ENCODE data around the gene CHMP4A. TPM values are rescaled to one million over a fixed set of nuclear protein-coding genes. Genes with fewer than 3 reads are reported as not detected.

The CHMP4A gene
- total and polyA plus RNA-seq, 2 of the 13 experiments (the other 11 are each of a cell fraction or from before 2014, with no cell fraction given): 83.6 to 113 TPM

DNA sequence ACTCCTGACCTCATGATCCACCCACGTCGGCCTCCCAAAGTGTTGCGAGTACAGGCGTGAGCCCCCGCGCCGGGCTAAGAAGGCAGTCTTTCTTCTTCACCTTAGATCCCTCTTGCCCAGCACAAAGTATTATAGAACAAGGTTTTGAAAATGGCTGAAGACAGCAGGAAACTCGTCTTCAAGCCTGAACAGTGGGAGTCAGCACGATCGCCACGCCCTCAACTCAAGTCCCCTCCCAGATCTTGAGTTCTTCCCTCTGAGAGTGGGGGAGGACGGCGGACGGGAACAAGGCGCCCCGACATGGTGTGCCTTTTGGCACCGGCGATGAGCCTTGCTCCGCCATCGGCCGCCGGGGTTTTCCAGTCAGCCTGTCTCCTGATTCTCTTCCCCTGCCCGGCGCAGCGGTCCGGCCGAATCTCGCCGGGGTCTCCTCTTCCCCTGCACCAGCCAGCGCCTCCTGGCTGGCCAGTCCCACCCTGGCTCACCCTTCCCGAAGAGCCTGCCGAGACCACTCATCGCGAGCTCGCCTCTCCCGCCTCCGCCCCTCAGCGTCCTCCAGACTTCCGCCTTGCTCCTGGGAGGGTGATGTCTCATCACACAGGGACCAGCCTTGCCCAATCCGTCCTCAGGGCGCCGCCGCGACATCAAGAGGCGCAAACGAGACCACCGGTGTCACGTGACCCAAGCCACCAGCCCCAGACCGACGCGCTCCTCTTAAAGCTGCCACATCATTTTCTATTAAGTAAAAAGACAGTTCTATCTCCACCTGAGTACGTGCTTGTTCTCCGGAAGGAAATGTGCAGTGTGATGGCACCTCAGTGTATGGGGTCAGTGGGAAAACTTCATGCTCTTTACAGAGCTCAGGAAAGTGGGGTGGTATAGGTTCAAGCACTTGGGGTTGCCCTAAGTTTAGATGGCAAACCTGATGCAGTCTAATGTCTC is at the start of gene CHMP4A (continued):
- TF ChIP-seq, protein P1, sequence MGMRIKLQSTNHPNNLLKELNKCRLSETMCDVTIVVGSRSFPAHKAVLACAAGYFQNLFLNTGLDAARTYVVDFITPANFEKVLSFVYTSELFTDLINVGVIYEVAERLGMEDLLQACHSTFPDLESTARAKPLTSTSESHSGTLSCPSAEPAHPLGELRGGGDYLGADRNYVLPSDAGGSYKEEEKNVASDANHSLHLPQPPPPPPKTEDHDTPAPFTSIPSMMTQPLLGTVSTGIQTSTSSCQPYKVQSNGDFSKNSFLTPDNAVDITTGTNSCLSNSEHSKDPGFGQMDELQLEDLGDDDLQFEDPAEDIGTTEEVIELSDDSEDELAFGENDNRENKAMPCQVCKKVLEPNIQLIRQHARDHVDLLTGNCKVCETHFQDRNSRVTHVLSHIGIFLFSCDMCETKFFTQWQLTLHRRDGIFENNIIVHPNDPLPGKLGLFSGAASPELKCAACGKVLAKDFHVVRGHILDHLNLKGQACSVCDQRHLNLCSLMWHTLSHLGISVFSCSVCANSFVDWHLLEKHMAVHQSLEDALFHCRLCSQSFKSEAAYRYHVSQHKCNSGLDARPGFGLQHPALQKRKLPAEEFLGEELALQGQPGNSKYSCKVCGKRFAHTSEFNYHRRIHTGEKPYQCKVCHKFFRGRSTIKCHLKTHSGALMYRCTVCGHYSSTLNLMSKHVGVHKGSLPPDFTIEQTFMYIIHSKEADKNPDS (CRISPR knock-in tag; IDR thresholded peaks at IDR 0.05): peak; percentile 72; the same call in 1 of the 2 replicates
- TF ChIP-seq CC2D1A (CRISPR knock-in tag; IDR thresholded peaks at IDR 0.05): peak; percentile 90; the same call in 1 of the 2 replicates
- TF ChIP-seq BRD4 (CRISPR knock-in tag; IDR thresholded peaks at IDR 0.05): peak; percentile 96
- TF ChIP-seq, protein P2, sequence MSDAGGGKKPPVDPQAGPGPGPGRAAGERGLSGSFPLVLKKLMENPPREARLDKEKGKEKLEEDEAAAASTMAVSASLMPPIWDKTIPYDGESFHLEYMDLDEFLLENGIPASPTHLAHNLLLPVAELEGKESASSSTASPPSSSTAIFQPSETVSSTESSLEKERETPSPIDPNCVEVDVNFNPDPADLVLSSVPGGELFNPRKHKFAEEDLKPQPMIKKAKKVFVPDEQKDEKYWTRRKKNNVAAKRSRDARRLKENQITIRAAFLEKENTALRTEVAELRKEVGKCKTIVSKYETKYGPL (CRISPR knock-in tag; IDR thresholded peaks at IDR 0.05): no peak; the same call in 1 of the 2 replicates
- TF ChIP-seq, protein P3, sequence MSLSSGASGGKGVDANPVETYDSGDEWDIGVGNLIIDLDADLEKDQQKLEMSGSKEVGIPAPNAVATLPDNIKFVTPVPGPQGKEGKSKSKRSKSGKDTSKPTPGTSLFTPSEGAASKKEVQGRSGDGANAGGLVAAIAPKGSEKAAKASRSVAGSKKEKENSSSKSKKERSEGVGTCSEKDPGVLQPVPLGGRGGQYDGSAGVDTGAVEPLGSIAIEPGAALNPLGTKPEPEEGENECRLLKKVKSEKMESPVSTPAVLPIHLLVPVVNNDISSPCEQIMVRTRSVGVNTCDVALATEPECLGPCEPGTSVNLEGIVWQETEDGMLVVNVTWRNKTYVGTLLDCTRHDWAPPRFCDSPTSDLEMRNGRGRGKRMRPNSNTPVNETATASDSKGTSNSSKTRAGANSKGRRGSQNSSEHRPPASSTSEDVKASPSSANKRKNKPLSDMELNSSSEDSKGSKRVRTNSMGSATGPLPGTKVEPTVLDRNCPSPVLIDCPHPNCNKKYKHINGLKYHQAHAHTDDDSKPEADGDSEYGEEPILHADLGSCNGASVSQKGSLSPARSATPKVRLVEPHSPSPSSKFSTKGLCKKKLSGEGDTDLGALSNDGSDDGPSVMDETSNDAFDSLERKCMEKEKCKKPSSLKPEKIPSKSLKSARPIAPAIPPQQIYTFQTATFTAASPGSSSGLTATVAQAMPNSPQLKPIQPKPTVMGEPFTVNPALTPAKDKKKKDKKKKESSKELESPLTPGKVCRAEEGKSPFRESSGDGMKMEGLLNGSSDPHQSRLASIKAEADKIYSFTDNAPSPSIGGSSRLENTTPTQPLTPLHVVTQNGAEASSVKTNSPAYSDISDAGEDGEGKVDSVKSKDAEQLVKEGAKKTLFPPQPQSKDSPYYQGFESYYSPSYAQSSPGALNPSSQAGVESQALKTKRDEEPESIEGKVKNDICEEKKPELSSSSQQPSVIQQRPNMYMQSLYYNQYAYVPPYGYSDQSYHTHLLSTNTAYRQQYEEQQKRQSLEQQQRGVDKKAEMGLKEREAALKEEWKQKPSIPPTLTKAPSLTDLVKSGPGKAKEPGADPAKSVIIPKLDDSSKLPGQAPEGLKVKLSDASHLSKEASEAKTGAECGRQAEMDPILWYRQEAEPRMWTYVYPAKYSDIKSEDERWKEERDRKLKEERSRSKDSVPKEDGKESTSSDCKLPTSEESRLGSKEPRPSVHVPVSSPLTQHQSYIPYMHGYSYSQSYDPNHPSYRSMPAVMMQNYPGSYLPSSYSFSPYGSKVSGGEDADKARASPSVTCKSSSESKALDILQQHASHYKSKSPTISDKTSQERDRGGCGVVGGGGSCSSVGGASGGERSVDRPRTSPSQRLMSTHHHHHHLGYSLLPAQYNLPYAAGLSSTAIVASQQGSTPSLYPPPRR (CRISPR knock-in tag; IDR thresholded peaks at IDR 0.05; ENCODE audit: borderline replicate concordance): peak; percentile 91
- peak; percentile 97; the same call in 1 of the 2 replicates for TF ChIP-seq ARHGAP35 (CRISPR knock-in tag; IDR thresholded peaks at IDR 0.05; ENCODE audit: borderline replicate concordance)
- TF ChIP-seq ZNF782 (CRISPR knock-in tag; IDR thresholded peaks at IDR 0.05; ENCODE audit: borderline replicate concordance): peak; percentile 89
- peak; percentile 98 for TF ChIP-seq ZNF772 (CRISPR knock-in tag; IDR thresholded peaks at IDR 0.05)
- no peak for TF ChIP-seq SMARCE1 (IDR thresholded peaks at IDR 0.05; ENCODE audit: borderline replicate concordance)
- TF ChIP-seq ZNF24 (IDR thresholded peaks at IDR 0.05): no peak
- TF ChIP-seq, protein P4, sequence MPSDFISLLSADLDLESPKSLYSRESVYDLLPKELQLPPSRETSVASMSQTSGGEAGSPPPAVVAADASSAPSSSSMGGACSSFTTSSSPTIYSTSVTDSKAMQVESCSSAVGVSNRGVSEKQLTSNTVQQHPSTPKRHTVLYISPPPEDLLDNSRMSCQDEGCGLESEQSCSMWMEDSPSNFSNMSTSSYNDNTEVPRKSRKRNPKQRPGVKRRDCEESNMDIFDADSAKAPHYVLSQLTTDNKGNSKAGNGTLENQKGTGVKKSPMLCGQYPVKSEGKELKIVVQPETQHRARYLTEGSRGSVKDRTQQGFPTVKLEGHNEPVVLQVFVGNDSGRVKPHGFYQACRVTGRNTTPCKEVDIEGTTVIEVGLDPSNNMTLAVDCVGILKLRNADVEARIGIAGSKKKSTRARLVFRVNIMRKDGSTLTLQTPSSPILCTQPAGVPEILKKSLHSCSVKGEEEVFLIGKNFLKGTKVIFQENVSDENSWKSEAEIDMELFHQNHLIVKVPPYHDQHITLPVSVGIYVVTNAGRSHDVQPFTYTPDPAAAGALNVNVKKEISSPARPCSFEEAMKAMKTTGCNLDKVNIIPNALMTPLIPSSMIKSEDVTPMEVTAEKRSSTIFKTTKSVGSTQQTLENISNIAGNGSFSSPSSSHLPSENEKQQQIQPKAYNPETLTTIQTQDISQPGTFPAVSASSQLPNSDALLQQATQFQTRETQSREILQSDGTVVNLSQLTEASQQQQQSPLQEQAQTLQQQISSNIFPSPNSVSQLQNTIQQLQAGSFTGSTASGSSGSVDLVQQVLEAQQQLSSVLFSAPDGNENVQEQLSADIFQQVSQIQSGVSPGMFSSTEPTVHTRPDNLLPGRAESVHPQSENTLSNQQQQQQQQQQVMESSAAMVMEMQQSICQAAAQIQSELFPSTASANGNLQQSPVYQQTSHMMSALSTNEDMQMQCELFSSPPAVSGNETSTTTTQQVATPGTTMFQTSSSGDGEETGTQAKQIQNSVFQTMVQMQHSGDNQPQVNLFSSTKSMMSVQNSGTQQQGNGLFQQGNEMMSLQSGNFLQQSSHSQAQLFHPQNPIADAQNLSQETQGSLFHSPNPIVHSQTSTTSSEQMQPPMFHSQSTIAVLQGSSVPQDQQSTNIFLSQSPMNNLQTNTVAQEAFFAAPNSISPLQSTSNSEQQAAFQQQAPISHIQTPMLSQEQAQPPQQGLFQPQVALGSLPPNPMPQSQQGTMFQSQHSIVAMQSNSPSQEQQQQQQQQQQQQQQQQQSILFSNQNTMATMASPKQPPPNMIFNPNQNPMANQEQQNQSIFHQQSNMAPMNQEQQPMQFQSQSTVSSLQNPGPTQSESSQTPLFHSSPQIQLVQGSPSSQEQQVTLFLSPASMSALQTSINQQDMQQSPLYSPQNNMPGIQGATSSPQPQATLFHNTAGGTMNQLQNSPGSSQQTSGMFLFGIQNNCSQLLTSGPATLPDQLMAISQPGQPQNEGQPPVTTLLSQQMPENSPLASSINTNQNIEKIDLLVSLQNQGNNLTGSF (CRISPR knock-in tag; IDR thresholded peaks at IDR 0.05): peak; percentile 95
- peak; percentile 87 for TF ChIP-seq HOXD1 (CRISPR knock-in tag; IDR thresholded peaks at IDR 0.05)
- TF ChIP-seq ZNF709 (CRISPR knock-in tag; IDR thresholded peaks at IDR 0.05): peak; percentile 89; the same call in 1 of the 2 replicates

Measured in HepG2 (cell line).